ENCODE results near the gene IGF2R. TPM values are rescaled to one million over a fixed set of nuclear protein-coding genes. Genes with fewer than 3 reads are reported as not detected.

Gene IGF2R
- total RNA-seq, 1 experiment from 2014 or later = 160 TPM

DNA sequence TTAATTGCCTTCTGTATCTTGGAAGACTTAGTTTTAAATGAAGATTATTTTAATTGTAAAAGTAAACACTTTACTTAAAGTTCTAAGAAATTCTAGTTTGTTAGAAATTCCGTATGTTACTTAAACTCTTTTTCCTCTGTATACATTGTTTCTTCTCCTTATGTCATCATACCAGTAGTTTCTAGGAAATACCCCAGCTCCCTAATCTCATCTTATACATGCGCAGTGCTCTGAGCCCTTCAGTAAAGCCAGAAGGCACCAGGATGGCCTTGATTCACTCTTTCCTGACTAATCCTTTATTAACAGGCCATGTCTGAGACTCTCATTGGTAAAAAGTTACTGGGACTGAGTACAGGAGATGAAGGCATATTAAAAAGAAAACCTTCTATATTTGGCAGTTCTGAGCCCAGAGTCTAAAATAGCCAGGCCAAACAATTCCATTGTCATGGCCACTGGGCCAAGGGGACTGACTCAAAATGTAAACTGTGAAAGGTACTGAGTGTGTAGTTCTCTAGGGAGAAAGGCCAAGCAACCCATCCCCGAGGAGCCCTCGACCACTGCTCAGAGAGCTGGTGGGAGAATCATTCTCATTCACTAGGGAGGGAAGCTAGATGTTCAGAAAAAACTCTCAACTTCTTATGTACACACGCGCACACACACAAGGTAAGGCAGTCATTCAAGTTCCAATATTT is 177.7 kb downstream of the IGF2R start:
- intact Hi-C loops (cut with micrococcal nuclease) = no loop called here
- TF ChIP-seq, protein P1, sequence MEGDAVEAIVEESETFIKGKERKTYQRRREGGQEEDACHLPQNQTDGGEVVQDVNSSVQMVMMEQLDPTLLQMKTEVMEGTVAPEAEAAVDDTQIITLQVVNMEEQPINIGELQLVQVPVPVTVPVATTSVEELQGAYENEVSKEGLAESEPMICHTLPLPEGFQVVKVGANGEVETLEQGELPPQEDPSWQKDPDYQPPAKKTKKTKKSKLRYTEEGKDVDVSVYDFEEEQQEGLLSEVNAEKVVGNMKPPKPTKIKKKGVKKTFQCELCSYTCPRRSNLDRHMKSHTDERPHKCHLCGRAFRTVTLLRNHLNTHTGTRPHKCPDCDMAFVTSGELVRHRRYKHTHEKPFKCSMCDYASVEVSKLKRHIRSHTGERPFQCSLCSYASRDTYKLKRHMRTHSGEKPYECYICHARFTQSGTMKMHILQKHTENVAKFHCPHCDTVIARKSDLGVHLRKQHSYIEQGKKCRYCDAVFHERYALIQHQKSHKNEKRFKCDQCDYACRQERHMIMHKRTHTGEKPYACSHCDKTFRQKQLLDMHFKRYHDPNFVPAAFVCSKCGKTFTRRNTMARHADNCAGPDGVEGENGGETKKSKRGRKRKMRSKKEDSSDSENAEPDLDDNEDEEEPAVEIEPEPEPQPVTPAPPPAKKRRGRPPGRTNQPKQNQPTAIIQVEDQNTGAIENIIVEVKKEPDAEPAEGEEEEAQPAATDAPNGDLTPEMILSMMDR (IDR thresholded peaks at IDR 0.05; ENCODE audit: unreplicated experiment) = no peak
- ChIA-PET CTCF (interaction anchor here (0.6 to 1.8 kb wide), 3 partner anchors 283 to 1776 kb away, joined by 3 to 6 read pairs (median 3); no protein-coding TSS in a partner anchor), POLR2A (interaction anchor here (1.2 kb wide), 1 partner anchor 9 kb away, joined by 3 read pairs; no protein-coding TSS in a partner anchor)
- Mint-ChIP-seq H3K9me3 (ENCODE audit: unreplicated experiment) (peaks cover 13% of the 10 kb centered on the region), H3K27ac (ENCODE audit: low read depth, unreplicated experiment) (no peak overlapping the region), H3K36me3 (ENCODE audit: insufficient read depth, unreplicated experiment) (peaks cover 6% of the 10 kb centered on the region), H3K4me3 (ENCODE audit: unreplicated experiment) (no peak overlapping the region), H3K27me3 (ENCODE audit: insufficient read depth, unreplicated experiment) (no peaks in the 10 kb centered on the region), H3K4me1 (ENCODE audit: insufficient read depth, unreplicated experiment) (peaks cover 11% of the 10 kb centered on the region)
- BruUV-seq (replicated peaks) = no TSS peak
- no peak for DNase-seq (ENCODE audit: unreplicated experiment)

DNA sequence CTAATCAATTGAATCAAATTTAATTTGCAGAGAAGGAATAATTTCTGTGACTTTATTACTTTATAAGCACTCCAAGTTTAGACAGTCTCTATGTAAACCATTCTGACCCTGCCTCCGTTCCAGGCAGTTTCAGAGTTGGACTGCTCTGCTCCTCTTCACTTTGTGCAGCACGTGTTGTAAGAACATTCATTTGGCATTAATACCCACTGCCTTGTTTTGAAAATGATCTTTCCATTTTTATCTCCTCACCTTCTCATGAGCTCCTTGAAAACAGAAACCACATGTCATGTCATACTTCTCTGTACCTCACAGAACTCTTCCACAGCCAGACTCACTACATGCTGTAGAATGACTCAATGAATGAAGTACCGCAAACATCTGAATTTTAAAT is 178.3 kb downstream of the IGF2R start:
- H3K36me3 Mint-ChIP-seq (ENCODE audit: insufficient read depth, unreplicated experiment) = peaks cover 6% of the 10 kb centered on the region
- H3K27ac Mint-ChIP-seq (ENCODE audit: low read depth, unreplicated experiment) = no peak overlapping the region
- BruUV-seq (replicated peaks) = no TSS peak
- TF ChIP-seq, protein P1 (IDR thresholded peaks at IDR 0.05; ENCODE audit: unreplicated experiment) = no peak
- intact Hi-C loops (cut with micrococcal nuclease) = no loop called here
- no peaks in the 10 kb centered on the region for H3K27me3 Mint-ChIP-seq (ENCODE audit: insufficient read depth, unreplicated experiment)
- no peak overlapping the region for H3K4me3 Mint-ChIP-seq (ENCODE audit: unreplicated experiment)
- peaks cover 5% of the 10 kb centered on the region for H3K4me1 Mint-ChIP-seq (ENCODE audit: insufficient read depth, unreplicated experiment)
- peaks cover 17% of the 10 kb centered on the region for H3K9me3 Mint-ChIP-seq (ENCODE audit: unreplicated experiment)
- ChIA-PET POLR2A (interaction anchor here (1.2 kb wide), 1 partner anchor 9 kb away, joined by 3 read pairs; no protein-coding TSS in a partner anchor), CTCF (interaction anchor here (1.1 to 1.8 kb wide), 3 partner anchors 10 to 308 kb away, joined by 3 to 6 read pairs (median 4); no protein-coding TSS in a partner anchor)
- no peak for DNase-seq (ENCODE audit: unreplicated experiment)

DNA sequence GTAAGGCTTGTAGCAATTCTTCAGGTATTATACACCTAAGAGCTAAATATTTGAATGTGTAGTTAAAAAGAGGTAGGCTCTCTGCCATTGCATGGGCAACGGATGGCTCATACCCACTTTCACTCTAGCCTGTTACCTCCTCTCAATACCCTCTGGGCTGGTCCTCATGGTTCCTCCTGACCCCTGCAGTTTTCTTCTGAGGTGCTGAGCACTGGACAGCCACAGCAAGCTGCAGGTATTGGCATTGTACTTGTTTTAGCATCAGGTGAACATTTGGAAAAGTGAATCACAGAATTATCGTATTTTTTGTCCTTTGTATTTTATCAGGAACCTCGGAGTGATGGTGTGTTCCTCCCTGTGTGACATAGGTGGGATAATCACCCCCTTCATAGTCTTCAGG is 185.6 kb downstream of the IGF2R start:
- no TSS peak for BruUV-seq (replicated peaks)
- Mint-ChIP-seq H3K36me3 (ENCODE audit: insufficient read depth, unreplicated experiment) (no peaks in the 10 kb centered on the region), H3K4me3 (ENCODE audit: unreplicated experiment) (no peak overlapping the region), H3K9me3 (ENCODE audit: unreplicated experiment) (peaks cover 35% of the 10 kb centered on the region), H3K27ac (ENCODE audit: low read depth, unreplicated experiment) (no peak overlapping the region), H3K27me3 (ENCODE audit: insufficient read depth, unreplicated experiment) (no peaks in the 10 kb centered on the region), H3K4me1 (ENCODE audit: insufficient read depth, unreplicated experiment) (no peaks in the 10 kb centered on the region)
- no peak for DNase-seq (ENCODE audit: unreplicated experiment)
- ChIA-PET POLR2A (interaction anchor here (1.4 kb wide), 1 partner anchor 11 kb away, joined by 3 read pairs; no protein-coding TSS in a partner anchor), CTCF (interaction anchor here (1.0 kb wide), 1 partner anchor 365 kb away, joined by 4 read pairs; no protein-coding TSS in a partner anchor)
- TF ChIP-seq, protein P1 (IDR thresholded peaks at IDR 0.05; ENCODE audit: unreplicated experiment) = no peak
- intact Hi-C loops (cut with micrococcal nuclease) = no loop called here

DNA sequence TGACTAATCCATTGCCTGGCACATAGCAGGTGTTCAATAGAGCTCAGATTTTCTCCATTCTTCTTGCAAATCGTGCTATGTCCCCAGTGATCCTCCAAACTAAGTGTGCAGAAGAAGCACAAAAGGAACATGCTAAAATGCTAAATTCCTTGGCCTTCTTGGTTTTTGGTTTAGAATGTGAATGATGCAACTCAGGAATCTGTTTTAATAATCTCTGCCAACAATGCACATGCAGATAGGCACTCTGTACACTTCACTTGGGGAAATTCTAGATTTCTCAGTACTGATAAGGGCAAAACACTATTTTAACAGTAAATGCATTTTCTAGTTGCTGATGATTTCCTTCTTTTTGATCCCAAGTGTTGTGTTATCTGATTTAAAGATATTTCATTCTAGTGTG is 188.0 kb downstream of the IGF2R start:
- Mint-ChIP-seq H3K4me1 (ENCODE audit: insufficient read depth, unreplicated experiment) (no peaks in the 10 kb centered on the region), H3K4me3 (ENCODE audit: unreplicated experiment) (no peak overlapping the region), H3K36me3 (ENCODE audit: insufficient read depth, unreplicated experiment) (no peaks in the 10 kb centered on the region), H3K27ac (ENCODE audit: low read depth, unreplicated experiment) (no peak overlapping the region), H3K9me3 (ENCODE audit: unreplicated experiment) (peaks cover 27% of the 10 kb centered on the region), H3K27me3 (ENCODE audit: insufficient read depth, unreplicated experiment) (no peaks in the 10 kb centered on the region)
- POLR2A ChIA-PET = no interaction called here
- CTCF ChIA-PET = interaction anchor here (1.0 to 1.3 kb wide), 2 partner anchors 18 to 299 kb away, joined by 4 to 5 read pairs; no protein-coding TSS in a partner anchor
- DNase-seq (ENCODE audit: unreplicated experiment) = no peak
- no TSS peak for BruUV-seq (replicated peaks)
- intact Hi-C loops (cut with micrococcal nuclease) = no loop called here
- TF ChIP-seq, protein P1 (IDR thresholded peaks at IDR 0.05; ENCODE audit: unreplicated experiment) = no peak
